Measurements from ENCODE around the gene ZNF497. TPM values are rescaled to one million over a fixed set of nuclear protein-coding genes. Genes with fewer than 3 reads are reported as not detected.

Gene ZNF497
- total and polyA plus RNA-seq, 2 of the 13 experiments (the other 11 are each of a cell fraction or from before 2014, with no cell fraction given), result 1.5 to 1.9 TPM

DNA sequence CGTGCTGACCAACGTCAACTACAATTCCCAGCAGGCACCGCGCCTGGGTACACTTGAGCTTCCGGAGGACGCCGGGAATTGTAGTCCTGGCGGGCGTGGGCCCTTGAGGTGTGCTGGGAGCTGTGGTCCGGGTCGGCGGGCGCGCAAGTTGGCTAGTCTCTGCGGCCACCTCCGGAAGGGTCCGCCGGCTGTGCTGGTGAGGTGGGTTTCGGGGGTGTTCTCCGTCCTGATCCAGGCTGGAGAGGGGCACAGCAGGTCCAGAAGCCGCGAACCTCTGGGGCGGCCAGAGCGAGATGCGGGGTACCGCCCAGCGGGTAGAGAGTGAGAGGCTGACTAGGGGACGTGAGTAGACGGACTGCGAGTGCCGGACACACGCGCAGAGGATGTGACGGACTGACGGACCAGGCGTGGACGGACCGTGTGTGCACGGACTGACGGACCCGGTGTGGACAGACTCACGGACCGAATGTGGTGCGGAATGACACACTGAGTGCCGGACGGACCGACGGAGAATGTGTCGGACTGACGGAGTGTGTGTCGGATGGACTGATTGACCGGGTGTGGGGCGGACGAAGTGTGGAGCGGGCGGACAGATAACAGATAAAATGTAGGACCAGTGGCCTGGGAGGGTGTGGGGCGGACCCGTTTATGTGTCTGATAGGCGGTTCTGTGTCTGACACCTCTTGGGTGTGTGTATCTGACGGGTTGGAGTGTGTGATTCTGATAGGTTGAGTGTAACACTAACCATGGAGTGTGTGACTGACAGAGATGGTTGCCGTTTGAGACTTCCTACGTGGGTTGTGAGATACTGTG is 35.4 kb downstream of the ZNF497 start, which contains the start of gene ZSCAN22 (continued):
- TF ChIP-seq, protein P1, sequence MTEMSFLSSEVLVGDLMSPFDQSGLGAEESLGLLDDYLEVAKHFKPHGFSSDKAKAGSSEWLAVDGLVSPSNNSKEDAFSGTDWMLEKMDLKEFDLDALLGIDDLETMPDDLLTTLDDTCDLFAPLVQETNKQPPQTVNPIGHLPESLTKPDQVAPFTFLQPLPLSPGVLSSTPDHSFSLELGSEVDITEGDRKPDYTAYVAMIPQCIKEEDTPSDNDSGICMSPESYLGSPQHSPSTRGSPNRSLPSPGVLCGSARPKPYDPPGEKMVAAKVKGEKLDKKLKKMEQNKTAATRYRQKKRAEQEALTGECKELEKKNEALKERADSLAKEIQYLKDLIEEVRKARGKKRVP (CRISPR knock-in tag; IDR thresholded peaks at IDR 0.05), result peak in 1 of 2 experiments; percentile 57; a peak in 2 of 4 replicates
- TF ChIP-seq MBD4 (IDR thresholded peaks at IDR 0.05; ENCODE audit: borderline replicate concordance, low read length) (no peak), ZNF615 (CRISPR knock-in tag; IDR thresholded peaks at IDR 0.05; ENCODE audit: borderline replicate concordance) (no peak), ZNF747 (CRISPR knock-in tag; IDR thresholded peaks at IDR 0.05; ENCODE audit: borderline replicate concordance) (peak; percentile 82; the same call in 1 of the 2 replicates), TP53 (CRISPR knock-in tag; conservative IDR thresholded peaks at IDR 0.05) (no peak), HOXA3 (CRISPR knock-in tag; IDR thresholded peaks at IDR 0.05) (peak; percentile 96), ZBTB1 (CRISPR knock-in tag; IDR thresholded peaks at IDR 0.05; ENCODE audit: borderline replicate concordance) (no peak), ZNF160 (CRISPR knock-in tag; IDR thresholded peaks at IDR 0.05) (no peak), SKI (IDR thresholded peaks at IDR 0.05; ENCODE audit: partially characterized antibody) (peak; percentile 21), GTF2F1 (IDR thresholded peaks at IDR 0.05; ENCODE audit: low read length) (no peak), GPN1 (CRISPR knock-in tag; IDR thresholded peaks at IDR 0.05; ENCODE audit: borderline replicate concordance) (no peak; the same call in 1 of the 2 replicates), ZNF678 (CRISPR knock-in tag; IDR thresholded peaks at IDR 0.05) (0 out of 2 replicates have a peak, but pooled peaks have one; percentile 51), ATF7-NPFF (CRISPR knock-in tag; IDR thresholded peaks at IDR 0.05; ENCODE audit: low read depth) (no peak), SIX1 (CRISPR knock-in tag; IDR thresholded peaks at IDR 0.05; ENCODE audit: borderline replicate concordance) (no peak), ZMYM4 (CRISPR knock-in tag; IDR thresholded peaks at IDR 0.05) (peak; percentile 73; the same call in 1 of the 2 replicates)
- TF ChIP-seq, protein P2, sequence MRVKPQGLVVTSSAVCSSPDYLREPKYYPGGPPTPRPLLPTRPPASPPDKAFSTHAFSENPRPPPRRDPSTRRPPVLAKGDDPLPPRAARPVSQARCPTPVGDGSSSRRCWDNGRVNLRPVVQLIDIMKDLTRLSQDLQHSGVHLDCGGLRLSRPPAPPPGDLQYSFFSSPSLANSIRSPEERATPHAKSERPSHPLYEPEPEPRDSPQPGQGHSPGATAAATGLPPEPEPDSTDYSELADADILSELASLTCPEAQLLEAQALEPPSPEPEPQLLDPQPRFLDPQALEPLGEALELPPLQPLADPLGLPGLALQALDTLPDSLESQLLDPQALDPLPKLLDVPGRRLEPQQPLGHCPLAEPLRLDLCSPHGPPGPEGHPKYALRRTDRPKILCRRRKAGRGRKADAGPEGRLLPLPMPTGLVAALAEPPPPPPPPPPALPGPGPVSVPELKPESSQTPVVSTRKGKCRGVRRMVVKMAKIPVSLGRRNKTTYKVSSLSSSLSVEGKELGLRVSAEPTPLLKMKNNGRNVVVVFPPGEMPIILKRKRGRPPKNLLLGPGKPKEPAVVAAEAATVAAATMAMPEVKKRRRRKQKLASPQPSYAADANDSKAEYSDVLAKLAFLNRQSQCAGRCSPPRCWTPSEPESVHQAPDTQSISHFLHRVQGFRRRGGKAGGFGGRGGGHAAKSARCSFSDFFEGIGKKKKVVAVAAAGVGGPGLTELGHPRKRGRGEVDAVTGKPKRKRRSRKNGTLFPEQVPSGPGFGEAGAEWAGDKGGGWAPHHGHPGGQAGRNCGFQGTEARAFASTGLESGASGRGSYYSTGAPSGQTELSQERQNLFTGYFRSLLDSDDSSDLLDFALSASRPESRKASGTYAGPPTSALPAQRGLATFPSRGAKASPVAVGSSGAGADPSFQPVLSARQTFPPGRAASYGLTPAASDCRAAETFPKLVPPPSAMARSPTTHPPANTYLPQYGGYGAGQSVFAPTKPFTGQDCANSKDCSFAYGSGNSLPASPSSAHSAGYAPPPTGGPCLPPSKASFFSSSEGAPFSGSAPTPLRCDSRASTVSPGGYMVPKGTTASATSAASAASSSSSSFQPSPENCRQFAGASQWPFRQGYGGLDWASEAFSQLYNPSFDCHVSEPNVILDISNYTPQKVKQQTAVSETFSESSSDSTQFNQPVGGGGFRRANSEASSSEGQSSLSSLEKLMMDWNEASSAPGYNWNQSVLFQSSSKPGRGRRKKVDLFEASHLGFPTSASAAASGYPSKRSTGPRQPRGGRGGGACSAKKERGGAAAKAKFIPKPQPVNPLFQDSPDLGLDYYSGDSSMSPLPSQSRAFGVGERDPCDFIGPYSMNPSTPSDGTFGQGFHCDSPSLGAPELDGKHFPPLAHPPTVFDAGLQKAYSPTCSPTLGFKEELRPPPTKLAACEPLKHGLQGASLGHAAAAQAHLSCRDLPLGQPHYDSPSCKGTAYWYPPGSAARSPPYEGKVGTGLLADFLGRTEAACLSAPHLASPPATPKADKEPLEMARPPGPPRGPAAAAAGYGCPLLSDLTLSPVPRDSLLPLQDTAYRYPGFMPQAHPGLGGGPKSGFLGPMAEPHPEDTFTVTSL (CRISPR knock-in tag; IDR thresholded peaks at IDR 0.05; ENCODE audit: borderline replicate concordance), result no peak
- TF ChIP-seq, protein P3, sequence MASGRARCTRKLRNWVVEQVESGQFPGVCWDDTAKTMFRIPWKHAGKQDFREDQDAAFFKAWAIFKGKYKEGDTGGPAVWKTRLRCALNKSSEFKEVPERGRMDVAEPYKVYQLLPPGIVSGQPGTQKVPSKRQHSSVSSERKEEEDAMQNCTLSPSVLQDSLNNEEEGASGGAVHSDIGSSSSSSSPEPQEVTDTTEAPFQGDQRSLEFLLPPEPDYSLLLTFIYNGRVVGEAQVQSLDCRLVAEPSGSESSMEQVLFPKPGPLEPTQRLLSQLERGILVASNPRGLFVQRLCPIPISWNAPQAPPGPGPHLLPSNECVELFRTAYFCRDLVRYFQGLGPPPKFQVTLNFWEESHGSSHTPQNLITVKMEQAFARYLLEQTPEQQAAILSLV (CRISPR knock-in tag; IDR thresholded peaks at IDR 0.05; ENCODE audit: borderline replicate concordance), result peak; percentile 52; the same call in 1 of the 2 replicates
- TF ChIP-seq, protein P4, sequence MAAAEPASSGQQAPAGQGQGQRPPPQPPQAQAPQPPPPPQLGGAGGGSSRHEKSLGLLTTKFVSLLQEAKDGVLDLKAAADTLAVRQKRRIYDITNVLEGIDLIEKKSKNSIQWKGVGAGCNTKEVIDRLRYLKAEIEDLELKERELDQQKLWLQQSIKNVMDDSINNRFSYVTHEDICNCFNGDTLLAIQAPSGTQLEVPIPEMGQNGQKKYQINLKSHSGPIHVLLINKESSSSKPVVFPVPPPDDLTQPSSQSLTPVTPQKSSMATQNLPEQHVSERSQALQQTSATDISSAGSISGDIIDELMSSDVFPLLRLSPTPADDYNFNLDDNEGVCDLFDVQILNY (CRISPR knock-in tag; conservative IDR thresholded peaks at IDR 0.05), result no peak; the same call in 1 of the 2 replicates
- TF ChIP-seq, protein P5, sequence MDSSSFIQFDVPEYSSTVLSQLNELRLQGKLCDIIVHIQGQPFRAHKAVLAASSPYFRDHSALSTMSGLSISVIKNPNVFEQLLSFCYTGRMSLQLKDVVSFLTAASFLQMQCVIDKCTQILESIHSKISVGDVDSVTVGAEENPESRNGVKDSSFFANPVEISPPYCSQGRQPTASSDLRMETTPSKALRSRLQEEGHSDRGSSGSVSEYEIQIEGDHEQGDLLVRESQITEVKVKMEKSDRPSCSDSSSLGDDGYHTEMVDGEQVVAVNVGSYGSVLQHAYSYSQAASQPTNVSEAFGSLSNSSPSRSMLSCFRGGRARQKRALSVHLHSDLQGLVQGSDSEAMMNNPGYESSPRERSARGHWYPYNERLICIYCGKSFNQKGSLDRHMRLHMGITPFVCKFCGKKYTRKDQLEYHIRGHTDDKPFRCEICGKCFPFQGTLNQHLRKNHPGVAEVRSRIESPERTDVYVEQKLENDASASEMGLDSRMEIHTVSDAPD (CRISPR knock-in tag; IDR thresholded peaks at IDR 0.05), result 0 out of 2 replicates have a peak, but pooled peaks have one; percentile 16
